Suppressor macrophage treated with lipopolysaccharide for 1 hour (primary cell): ENCODE results near the gene HSPA4L.

Experiments
- DNase-seq, 3 donors: peaks; one replicate each; pipeline ENCODE4 v3.0.0-alpha.2; 2020 to 2022

The HSPA4L gene

DNA sequence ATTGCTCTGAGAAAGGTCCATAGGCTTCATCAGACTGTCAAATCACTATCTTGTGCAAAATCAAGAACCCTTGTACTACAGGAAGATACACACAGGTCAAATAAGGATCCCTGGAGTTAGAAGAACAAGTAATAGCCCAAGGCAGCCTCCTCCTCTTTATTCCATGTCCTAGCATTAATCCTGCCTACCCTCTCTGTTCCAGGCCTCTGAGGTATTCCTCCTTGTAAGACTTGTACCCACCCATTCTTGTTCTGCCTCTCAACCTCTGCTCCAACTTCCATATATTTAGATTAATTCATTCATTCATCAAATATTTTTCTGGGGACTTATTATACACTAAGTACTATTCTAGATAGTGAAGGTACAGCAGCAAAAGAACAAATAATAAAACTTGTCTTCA lies 88.2 kb downstream of the HSPA4L start:
- no peak for DNase-seq

- no peak for DNase-seq
Observed at GRCh38 chr4:127870688-127871087, 88.6 kb downstream of the HSPA4L start.

- DNase-seq: no peak
Observed at GRCh38 chr4:127875791-127876190, 93.7 kb downstream of the HSPA4L start.

- peak; percentile 98 to 99 (median 98) for DNase-seq
Observed at GRCh38 chr4:127880763-127881562, 98.8 kb downstream of the HSPA4L start, which contains the start of gene PLK4. PLK4 (plus strand) TSS chr4:127880893; CDS start chr4:127881135, 242 bp downstream.

DNA sequence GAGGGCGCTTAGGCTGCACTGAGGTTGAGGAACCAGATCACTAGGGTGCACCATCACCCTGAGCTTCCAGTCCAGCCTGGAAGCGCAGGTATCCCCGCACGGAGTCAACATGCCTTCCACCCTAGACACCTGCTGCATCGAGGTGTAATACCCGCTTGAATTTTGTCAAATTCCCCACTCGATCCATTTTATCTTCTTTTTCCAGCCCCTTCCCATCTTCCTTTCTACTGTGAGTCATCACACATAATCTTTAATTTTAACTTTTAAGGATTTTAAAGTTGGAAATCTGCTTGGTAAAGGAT lies 99.4 kb downstream of the HSPA4L start:
- no peak for DNase-seq

DNA sequence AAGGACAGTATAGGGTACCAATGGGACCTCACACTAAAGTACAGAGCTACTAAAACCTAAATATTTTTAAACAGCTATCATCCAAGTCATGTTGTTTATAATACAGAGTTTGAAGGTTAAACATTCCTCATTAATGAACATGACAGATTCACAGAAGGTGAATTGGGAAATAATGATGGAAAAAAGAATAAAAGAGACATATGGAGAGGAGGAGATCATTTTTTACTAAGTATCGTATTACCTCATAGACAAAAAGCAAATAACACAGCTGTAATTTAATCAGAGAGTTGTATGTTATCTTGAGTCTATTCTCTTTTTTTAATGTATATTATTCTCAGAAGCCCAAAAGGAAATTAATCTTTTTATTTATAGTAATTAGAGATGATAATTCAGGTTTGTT lies 106.4 kb downstream of the HSPA4L start:
- DNase-seq: no peak

GRCh38 chr4:127889903-127890302 lies 107.8 kb downstream of the HSPA4L start:
- no peak for DNase-seq
